NOMO-1 treated with DMSO at 0.1 percent for 48 hours (cell line): Measurements from ENCODE around the gene UBQLN3.

Experiments used
- DNase-seq: peaks from one replicate; lab custom pipeline; 2025; ENCODE audit not compliant: unreplicated experiment; lab: John Stamatoyannopoulos, UW

UBQLN3 gene

GRCh38 chr11:5509803-5510202, at the start of gene UBQLN3:
Gene UBQLN3 (minus strand): TSS chr11:5509957. CDS start chr11:5509558, 399 bp downstream.
- no peak for DNase-seq

GRCh38 chr11:5557751-5558150, 48.0 kb upstream of the UBQLN3 start:
- no peak for DNase-seq

GRCh38 chr11:5556596-5557188, 46.9 kb upstream of the UBQLN3 start:
- DNase-seq = no peak

- DNase-seq = peak; percentile 10
Measured at GRCh38 chr11:5553343-5553742, 43.6 kb upstream of the UBQLN3 start.

- DNase-seq = no peak
Measured at GRCh38 chr11:5550440-5551095, 40.8 kb upstream of the UBQLN3 start.

- DNase-seq = no peak
Measured at GRCh38 chr11:5548440-5548839, 38.7 kb upstream of the UBQLN3 start, which contains the start of gene OR52H1. Gene OR52H1 (minus strand): TSS chr11:5548540. CDS start chr11:5545505, 3,035 bp downstream.

- DNase-seq = no peak
Measured at GRCh38 chr11:5547982-5548381, 38.2 kb upstream of the UBQLN3 start.

- no peak for DNase-seq
Measured at GRCh38 chr11:5546457-5546856, 36.7 kb upstream of the UBQLN3 start.

- no peak for DNase-seq
Measured at GRCh38 chr11:5541427-5541826, 31.7 kb upstream of the UBQLN3 start.

- DNase-seq = no peak
Measured at GRCh38 chr11:5536482-5536881, 26.7 kb upstream of the UBQLN3 start.

GRCh38 chr11:5534046-5534445, 24.3 kb upstream of the UBQLN3 start:
- DNase-seq = no peak

- no peak for DNase-seq
Measured at GRCh38 chr11:5531053-5531831, 21.5 kb upstream of the UBQLN3 start.

GRCh38 chr11:5528495-5528894, 18.7 kb upstream of the UBQLN3 start:
- DNase-seq = no peak

- no peak for DNase-seq
Measured at GRCh38 chr11:5527716-5528115, 18.0 kb upstream of the UBQLN3 start.

- no peak for DNase-seq
Measured at GRCh38 chr11:5524756-5525155, 15.0 kb upstream of the UBQLN3 start.

GRCh38 chr11:5522308-5522707, 12.6 kb upstream of the UBQLN3 start:
- DNase-seq = no peak

- no peak for DNase-seq
Measured at GRCh38 chr11:5521540-5521939, 11.8 kb upstream of the UBQLN3 start.

GRCh38 chr11:5516599-5516998, 6.8 kb upstream of the UBQLN3 start, which contains the start of gene UBQLNL:
Gene UBQLNL (minus strand): TSS chr11:5516699. CDS start chr11:5516441, 258 bp downstream.
- DNase-seq = no peak

- no peak for DNase-seq
Measured at GRCh38 chr11:5514841-5515240, 5.1 kb upstream of the UBQLN3 start.

- no peak for DNase-seq
Measured at GRCh38 chr11:5508605-5509004, 1.2 kb downstream of the UBQLN3 start.

- DNase-seq = no peak
Measured at GRCh38 chr11:5507933-5508305, 1.8 kb downstream of the UBQLN3 start.
